Measurements from ENCODE around the gene FNDC11. TPM values are rescaled to one million over a fixed set of nuclear protein-coding genes. Genes with fewer than 3 reads are reported as not detected.

The FNDC11 gene
- total RNA-seq, 2 experiments from 2014 or later, result 0.10 TPM; not detected in 1

DNA sequence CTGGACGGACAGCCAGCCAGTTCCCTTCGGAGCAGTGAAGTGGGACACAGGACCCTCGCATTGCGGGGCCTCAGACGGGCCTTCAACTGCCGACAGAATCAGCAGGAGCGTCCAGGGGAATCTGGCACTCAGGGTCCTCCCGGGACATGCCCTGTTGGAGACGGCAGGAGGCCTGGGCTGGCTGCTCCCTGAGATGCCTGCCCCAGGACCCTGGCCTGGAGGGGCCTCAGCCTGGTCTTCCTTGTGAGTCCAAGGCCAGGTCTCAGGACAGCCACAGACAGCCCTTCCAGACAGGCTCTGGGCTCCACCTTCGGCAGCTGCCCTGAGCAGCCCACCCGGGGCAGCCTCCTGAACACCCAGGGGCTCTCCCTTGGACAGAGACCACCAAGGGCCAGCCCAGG is 34.7 kb downstream of the FNDC11 start:
- H3K9me3 Mint-ChIP-seq, result no peaks in the 10 kb centered on the region
- H3K4me3 Mint-ChIP-seq, result no peak overlapping the region
- no peak overlapping the region for H3K27ac Mint-ChIP-seq
- intact Hi-C loops (cut with micrococcal nuclease), result no loop called here
- CTCF ChIA-PET, result interaction anchor here (0.6 kb wide), 1 partner anchor 60 kb away, joined by 3 read pairs; no protein-coding TSS in a partner anchor
- no peak for DNase-seq
- peaks cover 16% of the 10 kb centered on the region for H3K36me3 Mint-ChIP-seq (ENCODE audit: low read depth)
- H3K27me3 Mint-ChIP-seq (ENCODE audit: low read depth), result no peaks in the 10 kb centered on the region
- peaks cover 16% of the 10 kb centered on the region for H3K4me1 Mint-ChIP-seq (ENCODE audit: low read depth)

DNA sequence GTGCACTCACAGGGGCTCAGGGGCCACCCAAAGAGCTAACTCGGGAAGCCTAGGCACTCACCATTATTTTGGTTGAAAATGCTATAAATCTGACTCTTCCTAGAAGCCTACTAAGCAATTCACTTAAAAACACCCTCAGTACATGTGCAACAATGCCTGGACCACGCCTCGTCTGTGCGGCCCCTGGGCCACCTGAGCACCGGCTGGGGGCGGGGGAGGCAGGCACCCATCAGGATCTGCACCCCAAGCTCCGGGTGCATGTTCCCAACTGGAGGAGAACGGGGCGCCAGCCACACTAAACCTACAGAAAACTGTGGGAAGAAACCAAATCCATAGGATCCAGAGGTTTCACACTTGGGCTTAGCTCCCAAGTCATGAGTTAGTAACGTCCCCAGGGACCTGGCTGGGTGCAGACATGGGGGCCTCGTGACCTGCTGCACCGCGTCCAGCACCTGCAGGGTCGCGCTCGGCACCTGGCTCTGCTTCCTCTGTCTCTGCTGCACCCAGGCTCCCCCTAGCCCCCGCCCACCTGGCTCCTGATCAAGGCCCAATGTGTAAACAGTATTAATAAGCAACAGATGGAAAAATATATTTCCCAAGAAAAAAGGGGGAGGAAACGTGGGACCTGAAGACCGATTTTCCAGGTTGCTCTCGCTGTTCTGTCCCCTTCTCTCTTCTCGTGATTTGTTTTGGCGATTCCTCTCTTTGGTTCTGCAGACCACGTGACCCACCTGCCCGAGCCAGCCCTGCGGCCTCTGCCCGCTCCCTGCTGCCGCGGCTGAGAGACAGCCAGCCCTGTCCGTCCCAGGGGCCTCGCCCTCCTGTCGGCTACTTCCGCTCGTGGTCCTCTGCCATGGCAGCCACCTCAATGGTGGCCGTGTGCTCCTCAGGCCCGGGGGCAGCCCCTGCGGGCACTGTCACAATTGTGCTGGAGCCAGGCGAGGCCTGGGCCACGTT is 35.6 kb downstream of the FNDC11 start:
- Mint-ChIP-seq H3K27me3 (ENCODE audit: low read depth) (no peaks in the 10 kb centered on the region), H3K36me3 (ENCODE audit: low read depth) (peaks cover 16% of the 10 kb centered on the region), H3K4me1 (ENCODE audit: low read depth) (peaks cover 16% of the 10 kb centered on the region), H3K9me3 (no peaks in the 10 kb centered on the region), H3K4me3 (no peak overlapping the region), H3K27ac (no peak overlapping the region)
- CTCF ChIA-PET, result interaction anchor here (0.6 kb wide), 1 partner anchor 59 kb away, joined by 3 read pairs; no protein-coding TSS in a partner anchor
- intact Hi-C loops (cut with micrococcal nuclease), result no loop called here
- DNase-seq, result no peak

DNA sequence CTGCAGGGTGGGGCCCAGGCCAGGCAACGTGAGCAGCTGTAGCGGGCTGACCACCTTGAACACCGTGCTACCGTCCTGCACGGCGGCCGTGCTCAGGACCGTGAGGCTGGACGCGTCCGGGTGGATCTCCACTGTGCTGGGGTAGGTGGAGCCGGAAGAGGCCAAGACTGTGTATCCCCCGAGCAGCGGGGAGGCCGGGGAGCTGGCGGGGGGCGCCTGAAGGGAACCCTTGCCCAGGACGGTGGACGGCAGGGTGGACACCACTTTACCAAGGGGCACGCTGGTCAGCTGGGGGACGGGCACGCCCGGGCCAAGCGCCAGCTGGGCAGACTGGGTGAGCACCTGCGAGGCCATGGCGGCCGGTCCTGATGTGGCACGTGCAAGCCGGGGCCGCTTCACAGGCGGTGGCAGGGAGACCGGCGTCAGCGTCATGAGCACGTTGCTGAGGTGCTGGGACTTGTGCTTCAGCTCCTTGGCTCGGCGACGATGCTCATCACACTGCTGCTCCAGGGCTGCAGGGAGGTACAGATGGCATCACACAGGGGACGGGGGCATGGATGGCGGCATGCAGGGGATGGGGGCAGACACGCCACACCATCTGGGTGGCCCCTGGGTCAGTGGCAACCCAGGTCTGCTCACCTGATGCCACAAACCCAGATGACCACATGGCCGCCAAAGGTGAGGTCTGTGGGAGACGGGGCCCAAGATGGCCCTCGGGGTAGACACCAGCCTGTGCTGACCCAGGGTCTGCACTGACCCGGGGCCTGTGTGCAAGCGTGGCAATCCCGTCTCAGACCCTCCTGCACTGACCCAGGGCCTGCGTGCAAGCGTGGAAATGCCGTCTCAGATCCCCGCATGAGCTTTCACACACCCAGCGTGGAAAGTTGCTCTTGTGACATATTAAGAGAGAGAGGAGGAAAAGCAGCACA is 36.5 kb downstream of the FNDC11 start:
- no peak overlapping the region for H3K4me3 Mint-ChIP-seq
- CTCF ChIA-PET, result no interaction called here
- H3K27me3 Mint-ChIP-seq (ENCODE audit: low read depth), result no peaks in the 10 kb centered on the region
- intact Hi-C loops (cut with micrococcal nuclease), result no loop called here
- no peak for DNase-seq
- peaks cover 16% of the 10 kb centered on the region for H3K4me1 Mint-ChIP-seq (ENCODE audit: low read depth)
- H3K9me3 Mint-ChIP-seq, result no peaks in the 10 kb centered on the region
- H3K36me3 Mint-ChIP-seq (ENCODE audit: low read depth), result peaks cover 20% of the 10 kb centered on the region
- no peak overlapping the region for H3K27ac Mint-ChIP-seq

DNA sequence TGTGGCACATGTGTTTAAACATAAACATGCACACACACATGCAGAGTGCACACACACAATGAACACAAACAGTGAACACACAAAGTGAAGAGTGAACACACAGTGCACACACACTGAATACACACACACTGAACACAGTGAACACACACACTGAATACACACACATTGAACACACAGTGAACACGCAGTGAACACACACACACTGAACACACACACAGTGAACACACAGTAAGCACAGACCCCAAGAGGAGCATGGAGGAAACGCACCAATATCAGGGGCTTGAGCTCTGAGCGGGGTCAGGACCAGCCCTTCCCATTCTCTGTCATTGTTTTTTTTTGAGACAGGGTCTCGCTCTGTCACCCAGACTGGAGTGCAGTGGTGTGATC is 37.2 kb downstream of the FNDC11 start:
- no peak for DNase-seq
- H3K4me1 Mint-ChIP-seq (ENCODE audit: low read depth), result peaks cover 16% of the 10 kb centered on the region
- CTCF ChIA-PET, result no interaction called here
- H3K36me3 Mint-ChIP-seq (ENCODE audit: low read depth), result peaks cover 20% of the 10 kb centered on the region
- H3K9me3 Mint-ChIP-seq, result no peaks in the 10 kb centered on the region
- intact Hi-C loops (cut with micrococcal nuclease), result no loop called here
- no peaks in the 10 kb centered on the region for H3K27me3 Mint-ChIP-seq (ENCODE audit: low read depth)
- no peak overlapping the region for H3K4me3 Mint-ChIP-seq
- no peak overlapping the region for H3K27ac Mint-ChIP-seq

DNA sequence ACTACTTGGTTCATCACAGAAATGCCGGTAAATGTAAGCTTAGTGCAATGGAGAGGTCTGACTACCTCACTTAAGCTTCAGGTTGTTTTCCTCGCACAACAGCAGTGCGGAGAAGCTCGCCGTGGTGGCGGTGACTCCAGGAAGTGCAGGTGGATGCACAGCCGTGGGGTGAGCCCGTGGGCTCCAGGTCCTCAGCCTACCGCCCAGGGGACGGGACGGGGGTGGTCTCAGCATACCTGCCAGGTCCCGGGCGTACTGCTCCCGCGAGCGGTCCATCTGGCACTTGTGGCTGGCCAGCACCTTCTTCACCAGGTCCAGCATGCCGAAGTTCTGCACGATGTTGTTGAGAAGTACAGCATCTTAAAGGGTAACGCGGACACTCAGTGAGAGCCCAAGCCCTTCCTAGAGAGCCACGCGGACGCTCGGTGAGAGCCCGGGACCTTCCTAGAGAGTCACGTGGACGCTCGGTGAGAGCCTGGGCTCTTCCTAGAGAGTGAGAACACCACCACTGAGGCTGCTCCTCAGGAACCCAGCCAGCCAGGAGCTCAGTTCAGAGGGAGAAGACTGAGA is 37.9 kb downstream of the FNDC11 start:
- CTCF ChIA-PET, result no interaction called here
- no peaks in the 10 kb centered on the region for H3K9me3 Mint-ChIP-seq
- H3K27me3 Mint-ChIP-seq (ENCODE audit: low read depth), result no peaks in the 10 kb centered on the region
- no peak overlapping the region for H3K4me3 Mint-ChIP-seq
- no peak for DNase-seq
- intact Hi-C loops (cut with micrococcal nuclease), result no loop called here
- no peak overlapping the region for H3K27ac Mint-ChIP-seq
- H3K4me1 Mint-ChIP-seq (ENCODE audit: low read depth), result peaks cover 16% of the 10 kb centered on the region
- H3K36me3 Mint-ChIP-seq (ENCODE audit: low read depth), result peaks cover 20% of the 10 kb centered on the region

DNA sequence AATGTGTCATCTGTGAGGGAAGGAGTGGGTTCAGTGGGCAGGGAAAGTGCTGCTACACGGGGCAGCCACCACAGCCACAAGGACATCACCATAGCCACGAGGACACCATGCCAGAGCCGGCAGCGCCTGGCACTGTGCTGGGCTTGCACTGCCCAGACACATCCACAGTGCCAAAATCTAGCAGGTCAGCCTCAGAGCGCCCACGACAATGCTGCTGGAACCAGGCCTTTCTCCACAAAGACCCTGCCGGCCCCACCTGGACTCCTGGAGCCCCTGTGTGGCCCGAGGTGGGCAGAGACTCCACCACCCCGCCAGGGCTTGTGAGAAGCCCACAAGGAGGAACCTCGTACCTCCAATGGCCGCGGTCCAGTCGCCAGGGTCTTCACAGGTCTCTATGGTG is 38.7 kb downstream of the FNDC11 start:
- intact Hi-C loops (cut with micrococcal nuclease), result no loop called here
- Mint-ChIP-seq H3K27me3 (ENCODE audit: low read depth) (no peaks in the 10 kb centered on the region), H3K4me1 (ENCODE audit: low read depth) (peaks cover 9% of the 10 kb centered on the region), H3K4me3 (no peak overlapping the region), H3K36me3 (ENCODE audit: low read depth) (peaks cover 20% of the 10 kb centered on the region), H3K27ac (no peak overlapping the region), H3K9me3 (no peaks in the 10 kb centered on the region)
- CTCF ChIA-PET, result no interaction called here
- no peak for DNase-seq

DNA sequence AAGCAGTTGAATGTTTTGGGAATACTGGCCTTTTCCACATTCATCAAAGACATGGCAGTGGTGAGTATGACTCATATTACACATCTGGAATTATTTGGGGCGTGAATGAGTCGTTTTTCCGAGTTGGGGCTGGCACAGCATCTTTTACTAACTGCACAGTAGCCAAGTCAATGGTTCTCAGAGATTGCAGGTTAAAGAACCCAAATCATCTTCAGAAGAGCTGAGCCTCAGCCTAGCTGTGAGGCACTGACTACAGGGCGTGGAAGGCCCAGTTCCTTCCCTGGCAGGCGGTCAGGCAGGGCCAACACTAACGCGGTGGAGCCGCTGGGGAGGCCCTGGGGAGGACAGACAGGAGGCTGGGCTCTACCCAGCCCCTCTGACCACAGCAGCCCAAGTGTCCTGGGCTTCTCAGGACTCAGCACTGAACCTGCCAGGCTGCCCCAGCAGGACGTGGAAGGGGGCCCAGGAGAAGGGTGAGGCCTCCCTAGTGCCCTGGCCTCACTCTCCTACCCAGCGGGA is 40.1 kb downstream of the FNDC11 start:
- H3K27ac Mint-ChIP-seq, result no peak overlapping the region
- intact Hi-C loops (cut with micrococcal nuclease), result no loop called here
- no peaks in the 10 kb centered on the region for H3K27me3 Mint-ChIP-seq (ENCODE audit: low read depth)
- CTCF ChIA-PET, result interaction anchor here (0.6 kb wide), 1 partner anchor 56 kb away, joined by 3 read pairs; no protein-coding TSS in a partner anchor
- H3K4me3 Mint-ChIP-seq, result no peak overlapping the region
- H3K9me3 Mint-ChIP-seq, result no peaks in the 10 kb centered on the region
- H3K36me3 Mint-ChIP-seq (ENCODE audit: low read depth), result peaks cover 18% of the 10 kb centered on the region
- DNase-seq, result no peak
- H3K4me1 Mint-ChIP-seq (ENCODE audit: low read depth), result no peaks in the 10 kb centered on the region

DNA sequence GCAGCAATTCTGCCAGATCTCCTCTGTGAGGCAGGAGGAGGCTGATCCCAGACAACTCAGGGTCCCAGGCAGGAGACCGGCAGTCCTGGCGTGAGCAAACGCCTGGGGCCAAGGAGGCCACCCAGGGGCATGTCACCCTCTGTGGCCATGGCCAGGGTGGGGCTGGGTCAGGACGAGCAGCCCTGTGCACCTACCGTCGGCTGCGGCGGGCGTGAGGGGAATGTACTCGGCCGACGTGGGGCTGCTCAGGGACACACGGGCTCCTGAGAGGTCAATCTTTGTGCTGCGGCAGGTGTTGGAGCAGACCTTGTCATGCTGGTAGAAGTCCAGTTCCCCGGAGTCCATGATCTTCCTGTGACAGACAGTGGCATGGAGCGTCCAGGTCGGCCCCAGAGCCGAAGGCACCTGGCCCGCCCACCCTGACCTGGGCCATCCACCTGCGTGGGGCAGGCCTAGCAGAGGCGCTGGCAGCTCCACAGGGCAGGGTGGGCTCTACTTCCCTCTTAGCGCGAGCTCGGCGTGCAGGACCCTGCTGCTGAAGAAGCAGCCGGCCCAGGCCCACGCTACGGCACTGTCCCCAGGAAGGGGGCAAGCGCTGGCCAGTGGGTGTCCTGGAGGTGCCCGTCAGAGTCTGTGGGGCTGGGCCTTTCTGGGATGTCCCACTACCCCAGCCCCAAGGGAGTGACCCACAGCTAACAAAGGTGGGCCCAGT is 41.6 kb downstream of the FNDC11 start:
- CTCF ChIA-PET, result interaction anchor here (0.5 kb wide), 1 partner anchor 188 kb away, joined by 3 read pairs; no protein-coding TSS in a partner anchor
- Mint-ChIP-seq H3K9me3 (no peaks in the 10 kb centered on the region), H3K4me3 (no peak overlapping the region), H3K27me3 (ENCODE audit: low read depth) (no peaks in the 10 kb centered on the region), H3K4me1 (ENCODE audit: low read depth) (no peaks in the 10 kb centered on the region), H3K27ac (no peak overlapping the region), H3K36me3 (ENCODE audit: low read depth) (peaks cover 14% of the 10 kb centered on the region)
- no peak for DNase-seq
- intact Hi-C loops (cut with micrococcal nuclease), result no loop called here

DNA sequence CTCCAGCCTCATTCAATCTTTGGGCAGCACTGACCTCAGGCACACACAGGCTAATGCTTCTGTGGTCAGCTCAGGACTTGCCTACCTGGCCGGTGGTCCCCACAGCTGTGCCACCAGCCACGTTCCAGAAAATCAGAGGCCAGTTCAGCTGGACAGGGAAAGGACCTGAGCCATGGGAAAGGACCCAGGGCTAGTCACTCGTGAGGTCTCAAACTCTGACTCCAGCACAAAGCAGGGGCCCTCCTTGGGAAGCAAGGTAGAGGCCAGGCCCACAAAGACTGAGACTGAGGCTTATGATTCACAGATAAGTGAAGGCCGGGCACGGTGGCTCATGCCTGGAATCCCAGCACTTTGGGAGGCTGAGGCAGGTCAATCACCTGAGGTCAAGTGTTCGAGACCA is 42.5 kb downstream of the FNDC11 start:
- Mint-ChIP-seq H3K4me1 (ENCODE audit: low read depth) (no peaks in the 10 kb centered on the region), H3K36me3 (ENCODE audit: low read depth) (peaks cover 11% of the 10 kb centered on the region), H3K4me3 (no peak overlapping the region), H3K27me3 (ENCODE audit: low read depth) (no peaks in the 10 kb centered on the region), H3K9me3 (no peaks in the 10 kb centered on the region), H3K27ac (no peak overlapping the region)
- CTCF ChIA-PET, result interaction anchor here (0.5 kb wide), 1 partner anchor 187 kb away, joined by 3 read pairs; no protein-coding TSS in a partner anchor
- intact Hi-C loops (cut with micrococcal nuclease), result no loop called here
- DNase-seq, result no peak

DNA sequence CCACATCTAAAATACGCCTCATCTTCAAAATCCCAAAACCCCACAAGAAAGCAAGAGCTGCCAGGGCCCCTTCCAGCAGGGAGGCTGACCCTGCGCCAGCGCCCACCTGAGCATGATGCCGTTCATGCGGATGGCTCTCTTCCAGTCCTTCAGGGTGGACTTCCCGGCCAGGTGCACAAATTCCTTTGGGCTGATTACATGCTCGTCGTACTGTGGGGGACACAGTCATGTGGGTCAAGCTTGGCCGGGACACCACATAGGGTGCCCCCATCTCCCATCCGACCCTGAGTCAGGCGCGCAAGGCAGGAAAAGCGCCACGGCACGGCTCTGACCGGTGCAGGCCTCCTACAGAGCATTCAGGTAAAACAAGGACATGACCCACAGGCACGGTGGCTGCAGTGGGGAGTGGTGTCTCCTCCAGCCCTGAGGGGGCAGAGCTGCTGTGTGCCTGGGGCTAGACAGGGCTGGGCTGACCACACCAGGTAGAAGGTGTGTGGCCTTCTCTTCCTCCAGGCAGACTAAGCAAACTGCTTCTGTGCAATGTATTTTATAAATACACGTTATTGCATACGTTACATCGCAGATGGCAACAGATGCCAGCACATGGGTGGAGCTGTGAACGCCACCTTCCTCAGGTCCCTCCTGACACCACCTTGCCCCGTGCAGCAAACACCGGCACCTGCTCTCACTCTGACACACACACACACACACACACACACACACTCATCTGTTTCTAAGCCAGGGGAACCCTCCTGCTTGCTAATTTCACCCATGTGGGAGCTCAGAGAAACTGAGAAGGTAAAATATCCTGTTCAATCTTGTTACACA is 43.9 kb downstream of the FNDC11 start:
- intact Hi-C loops (cut with micrococcal nuclease), result no loop called here
- H3K27ac Mint-ChIP-seq, result no peak overlapping the region
- no peak for DNase-seq
- no peaks in the 10 kb centered on the region for H3K27me3 Mint-ChIP-seq (ENCODE audit: low read depth)
- H3K36me3 Mint-ChIP-seq (ENCODE audit: low read depth), result peaks cover 16% of the 10 kb centered on the region
- no peaks in the 10 kb centered on the region for H3K4me1 Mint-ChIP-seq (ENCODE audit: low read depth)
- H3K9me3 Mint-ChIP-seq, result no peaks in the 10 kb centered on the region
- H3K4me3 Mint-ChIP-seq, result no peak overlapping the region
- CTCF ChIA-PET, result no interaction called here
